ENCODE measurements around the gene KCNJ9.
A peak's percentile ranks its signal among the peaks of the same experiment; 100 is the strongest.
"Not testable (repeated sequence)": the region's sequence is repeated elsewhere in the genome, so short reads cannot be mapped to it uniquely, and the experiment has no call there.

The KCNJ9 gene

GRCh38 chr1:160105155-160105554, 23.8 kb downstream of the KCNJ9 start:
- TF ChIP-seq CTCF (IDR thresholded peaks at IDR 0.05; ENCODE audit: borderline replicate concordance, insufficient read depth, low read depth, low read length) = no peak

GRCh38 chr1:160107512-160107911, 26.2 kb downstream of the KCNJ9 start:
- H3K4me3 ChIP-seq (ENCODE audit: low read depth, low read length) = no peak overlapping the region
- no peak for TF ChIP-seq CTCF (IDR thresholded peaks at IDR 0.05; ENCODE audit: borderline replicate concordance, insufficient read depth, low read depth, low read length)

More at GRCh38 chr1:160105155-160105554, 23.8 kb downstream of the KCNJ9 start:
- H3K4me3 ChIP-seq (ENCODE audit: low read depth, low read length) = no peak overlapping the region

GRCh38 chr1:160108888-160109662, 27.7 kb downstream of the KCNJ9 start:
- TF ChIP-seq CTCF (IDR thresholded peaks at IDR 0.05; ENCODE audit: borderline replicate concordance, insufficient read depth, low read depth, low read length) = peak; percentile 51; the same call in 1 of the 2 replicates
- no peak overlapping the region for H3K4me3 ChIP-seq (ENCODE audit: low read depth, low read length)

GRCh38 chr1:160109686-160110085, 28.3 kb downstream of the KCNJ9 start:
- TF ChIP-seq CTCF (IDR thresholded peaks at IDR 0.05; ENCODE audit: borderline replicate concordance, insufficient read depth, low read depth, low read length) = no peak
- no peak overlapping the region for H3K4me3 ChIP-seq (ENCODE audit: low read depth, low read length)

GRCh38 chr1:160111462-160111861, 30.1 kb downstream of the KCNJ9 start:
- not testable (repeated sequence) for H3K4me3 ChIP-seq (ENCODE audit: low read depth, low read length)

- no peak for TF ChIP-seq CTCF (IDR thresholded peaks at IDR 0.05; ENCODE audit: borderline replicate concordance, insufficient read depth, low read depth, low read length)
- H3K4me3 ChIP-seq (ENCODE audit: low read depth, low read length) = no peak overlapping the region
Measured at GRCh38 chr1:160112357-160112756, 31.0 kb downstream of the KCNJ9 start.

- TF ChIP-seq CTCF (IDR thresholded peaks at IDR 0.05; ENCODE audit: borderline replicate concordance, insufficient read depth, low read depth, low read length) = no peak
- no peak overlapping the region for H3K4me3 ChIP-seq (ENCODE audit: low read depth, low read length)
Measured at GRCh38 chr1:160113407-160113806, 32.1 kb downstream of the KCNJ9 start.
